ENCODE results near the gene ERGIC3.

ERGIC3 gene

GRCh38 chr20:35604449-35604747, 62.5 kb downstream of the ERGIC3 start:
- no peak for DNase-seq (ENCODE audit: low read depth)
- no peak overlapping the region for H3K4me3 ChIP-seq (replicated peaks; ENCODE audit: low read depth, low read length)
- peak; percentile 35 for TF ChIP-seq CTCF (IDR thresholded peaks at IDR 0.05; ENCODE audit: low read length, missing control alignments)

GRCh38 chr20:35606127-35606526, 64.2 kb downstream of the ERGIC3 start:
- TF ChIP-seq CTCF (IDR thresholded peaks at IDR 0.05; ENCODE audit: low read length, missing control alignments): no peak
- no peak overlapping the region for H3K4me3 ChIP-seq (replicated peaks; ENCODE audit: low read depth, low read length)
- no peak for DNase-seq (ENCODE audit: low read depth)

Measured in fibroblast of pulmonary artery (primary cell).